Nephron progenitor cell (in vitro differentiated cells): ENCODE results near the gene LRCH1.

Experiments used
- DNase-seq: peaks from one replicate; pipeline ENCODE4 v3.0.0; 2021
- H3K27ac Mint-ChIP-seq: 2 replicates; pipeline ENCODE4 v1.8.0; 2021; ENCODE audit warnings: mild to moderate bottlenecking, moderate library complexity, mixed read lengths
- H3K27me3 Mint-ChIP-seq: 2 replicates; pipeline ENCODE4 v1.8.0; 2021; ENCODE audit warnings: mild to moderate bottlenecking, low read depth, mixed read lengths; ENCODE audit not compliant: poor library complexity
- H3K36me3 Mint-ChIP-seq: 2 replicates; pipeline ENCODE4 v1.8.0; 2021; ENCODE audit warnings: low read depth, mixed read lengths
- H3K4me1 Mint-ChIP-seq: 2 replicates; pipeline ENCODE4 v1.8.0; 2021; ENCODE audit warnings: mixed read lengths
- H3K4me3 Mint-ChIP-seq: 2 replicates; pipeline ENCODE4 v1.8.0; 2021; ENCODE audit warnings: mild to moderate bottlenecking, moderate library complexity, mixed read lengths
- H3K9me3 Mint-ChIP-seq: 2 replicates; pipeline ENCODE4 v1.8.0; 2021; ENCODE audit warnings: mild to moderate bottlenecking, moderate library complexity, mixed read lengths
- CTCF ChIP-seq: fragments of 200-600 bp; sonication (generic); IDR thresholded peaks from 2 replicates; pipeline ENCODE4 v1.5.0; 2021; ENCODE audit warnings: antibody characterized with exemption

Gene LRCH1

GRCh38 chr13:46587807-46588418 lies 34.9 kb downstream of the LRCH1 start:
- H3K27ac Mint-ChIP-seq, result peak overlapping the region; percentile 86

GRCh38 chr13:46592385-46592784 lies 39.4 kb downstream of the LRCH1 start:
- H3K36me3 Mint-ChIP-seq, result peaks cover 5% of the 10 kb centered on the region
- peaks cover 42% of the 10 kb centered on the region for H3K4me1 Mint-ChIP-seq
- no peak for DNase-seq
- H3K9me3 Mint-ChIP-seq, result no peaks in the 10 kb centered on the region
- H3K4me3 Mint-ChIP-seq, result no peak overlapping the region
- no peaks in the 10 kb centered on the region for H3K27me3 Mint-ChIP-seq
- H3K27ac Mint-ChIP-seq, result no peak overlapping the region
- no peak for TF ChIP-seq CTCF

More at GRCh38 chr13:46587807-46588418, 34.9 kb downstream of the LRCH1 start:
- Mint-ChIP-seq H3K4me1 (peaks cover 53% of the 10 kb centered on the region), H3K9me3 (peaks cover 19% of the 10 kb centered on the region), H3K4me3 (no peak overlapping the region), H3K36me3 (peaks cover 15% of the 10 kb centered on the region), H3K27me3 (peaks cover 3% of the 10 kb centered on the region)
- TF ChIP-seq CTCF, result no peak
- DNase-seq, result no peak

GRCh38 chr13:46593398-46593797 lies 40.4 kb downstream of the LRCH1 start:
- Mint-ChIP-seq H3K4me1 (peaks cover 32% of the 10 kb centered on the region), H3K9me3 (no peaks in the 10 kb centered on the region), H3K27ac (no peak overlapping the region), H3K36me3 (peaks cover 5% of the 10 kb centered on the region), H3K27me3 (no peaks in the 10 kb centered on the region), H3K4me3 (no peak overlapping the region)
- no peak for DNase-seq
- TF ChIP-seq CTCF, result no peak

GRCh38 chr13:46594374-46595078 lies 41.6 kb downstream of the LRCH1 start:
- peaks cover 28% of the 10 kb centered on the region for H3K4me1 Mint-ChIP-seq
- H3K27me3 Mint-ChIP-seq, result no peaks in the 10 kb centered on the region
- no peak for TF ChIP-seq CTCF
- peaks cover 13% of the 10 kb centered on the region for H3K36me3 Mint-ChIP-seq
- no peak for DNase-seq
- no peak overlapping the region for H3K4me3 Mint-ChIP-seq
- peaks cover 7% of the 10 kb centered on the region for H3K9me3 Mint-ChIP-seq
- H3K27ac Mint-ChIP-seq, result no peak overlapping the region

GRCh38 chr13:46595136-46595884 lies 42.3 kb downstream of the LRCH1 start:
- Mint-ChIP-seq H3K4me3 (no peak overlapping the region), H3K27me3 (no peaks in the 10 kb centered on the region), H3K27ac (no peak overlapping the region), H3K4me1 (peaks cover 31% of the 10 kb centered on the region), H3K9me3 (peaks cover 7% of the 10 kb centered on the region), H3K36me3 (peaks cover 13% of the 10 kb centered on the region)
- TF ChIP-seq CTCF, result no peak
- no peak for DNase-seq
